ENCODE data around the gene SF1.

The SF1 gene

DNA sequence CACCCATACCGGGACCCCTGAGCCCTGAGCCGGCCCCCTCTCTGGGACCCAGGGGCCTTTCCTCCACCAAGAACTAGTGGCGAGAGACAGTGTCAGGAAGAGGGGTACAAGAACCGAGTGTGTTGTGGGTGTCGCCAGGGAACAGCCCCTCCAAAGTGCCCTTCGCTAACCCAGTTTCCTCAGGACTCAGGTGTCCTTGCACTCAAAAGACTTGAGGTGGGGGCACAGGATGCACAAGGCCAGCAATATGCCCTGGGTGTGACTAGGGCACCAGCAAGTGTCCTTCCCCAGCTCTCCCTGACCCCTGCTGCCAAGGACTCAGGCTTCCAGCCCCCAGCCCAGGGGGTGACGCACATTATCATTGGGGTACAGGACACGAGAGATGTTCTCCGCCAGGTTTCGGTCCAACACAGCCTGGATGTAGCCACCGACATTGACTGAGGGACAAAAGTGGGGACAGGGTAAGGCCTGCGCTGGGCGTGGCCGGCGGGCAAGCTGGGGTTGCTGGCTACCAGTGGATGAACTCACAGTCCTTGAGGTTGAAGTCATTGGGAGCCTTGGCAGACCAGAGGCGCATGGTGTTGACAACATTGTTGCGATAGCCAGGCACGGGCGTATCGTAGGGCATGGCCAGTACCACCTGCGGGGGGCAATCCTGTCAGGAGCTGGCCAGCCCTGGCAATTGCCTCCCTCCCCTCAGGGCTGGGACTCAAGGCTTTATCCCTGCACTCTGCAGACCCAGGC, 23.3 kb downstream of the SF1 start:
- peaks cover 9% of the 10 kb centered on the region in 2 experiments for H3K4me1 ChIP-seq (ENCODE audit: control insufficient read depth in 1 of 2, insufficient read depth in 2 of 2, low read length in 2 of 2)
- H3K79me2 ChIP-seq (ENCODE audit: control insufficient read depth, insufficient read depth, low read length, poor library complexity): no peaks in the 10 kb centered on the region
- no peak overlapping the region for H2AFZ ChIP-seq (ENCODE audit: insufficient read depth, low read length, poor library complexity)
- no peak overlapping the region for H3K9ac ChIP-seq (ENCODE audit: low read length)
- H3K36me3 ChIP-seq (ENCODE audit: control insufficient read depth in 1 of 2, insufficient read depth in 2 of 2, low read length in 2 of 2): no peaks in the 10 kb centered on the region
- no peak overlapping the region for H3K27ac ChIP-seq (ENCODE audit: low read depth, low read length)
- H2AK5ac ChIP-seq (ENCODE audit: low read length): no peak overlapping the region
- peak overlapping the region; percentile 26 for H3K4me3 ChIP-seq (ENCODE audit: low read depth, low read length)
- DNase-seq: no peak
- no peaks in the 10 kb centered on the region for H3K79me1 ChIP-seq (ENCODE audit: low read length)
- H3K4me2 ChIP-seq (ENCODE audit: low read length): no peak overlapping the region
- no peak overlapping the region for H4K8ac ChIP-seq (ENCODE audit: low read depth, low read length)
- no peaks in the 10 kb centered on the region for H3K27me3 ChIP-seq (ENCODE audit: insufficient read depth, low read length)
- WGBS (ENCODE audit: extremely low coverage, insufficient coverage, insufficient read length): no CpG with 5 or more reads among the region's 21 CpGs
- no peak overlapping the region for H3K23ac ChIP-seq (ENCODE audit: low read length)
- no peak overlapping the region for H4K12ac ChIP-seq (ENCODE audit: low read depth, low read length)
- H2BK12ac ChIP-seq (ENCODE audit: low read length): no peak overlapping the region
- H3K18ac ChIP-seq (ENCODE audit: low read length): no peak overlapping the region
- no peaks in the 10 kb centered on the region for H3K9me3 ChIP-seq (ENCODE audit: insufficient read depth, low read depth, low read length)
- no peak overlapping the region for H2BK120ac ChIP-seq (ENCODE audit: insufficient read depth, low read length, poor library complexity)
- no peak overlapping the region for H2BK5ac ChIP-seq (ENCODE audit: low read depth, low read length, poor library complexity)
- no peak overlapping the region for H3K4ac ChIP-seq (ENCODE audit: low read depth, low read length)
- H4K91ac ChIP-seq (ENCODE audit: low read depth, low read length): no peak overlapping the region
- no peak overlapping the region for H3K14ac ChIP-seq (ENCODE audit: low read length)

DNA sequence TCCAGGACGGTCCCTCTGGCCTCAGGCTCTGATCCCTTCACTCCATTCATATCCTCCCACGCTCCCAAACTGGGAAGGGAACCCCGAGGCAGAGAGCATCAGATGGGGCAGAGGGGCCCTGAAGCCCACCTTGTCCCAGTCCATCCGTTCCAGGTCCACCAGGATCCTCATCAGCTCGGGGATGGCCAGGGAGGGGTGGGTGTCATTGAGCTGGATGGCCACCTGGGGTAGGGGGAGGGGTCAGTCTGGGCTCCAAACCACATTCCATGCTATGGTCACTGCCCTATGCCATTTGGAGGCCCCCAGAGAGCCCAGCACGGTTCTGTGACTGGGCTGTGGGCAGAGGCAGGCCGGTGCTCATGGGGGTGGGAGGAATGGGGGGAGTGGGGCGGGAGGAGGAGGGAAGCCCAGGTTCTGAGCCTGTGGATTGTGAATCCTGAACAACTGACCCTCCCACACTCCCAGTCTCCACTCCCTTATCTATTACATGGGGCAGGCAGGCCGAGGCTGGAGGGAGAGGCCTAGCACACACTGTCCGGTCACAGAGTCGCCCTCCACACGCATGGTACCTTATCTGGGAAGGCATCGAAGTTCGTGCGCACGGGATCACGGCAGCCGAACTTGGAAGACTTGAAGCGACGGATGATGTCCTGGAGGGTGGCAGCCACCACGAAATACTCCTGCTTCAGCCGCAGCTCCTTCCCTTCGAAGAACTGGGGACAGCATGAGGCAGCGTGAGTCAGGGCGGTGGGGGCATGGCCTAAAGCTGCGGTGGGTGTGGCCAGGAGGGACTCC, 24.0 kb downstream of the SF1 start:
- Histone ChIP-seq H3K4me2 (ENCODE audit: low read length) (no peak overlapping the region), H3K79me2 (ENCODE audit: control insufficient read depth, insufficient read depth, low read length, poor library complexity) (no peaks in the 10 kb centered on the region), H3K27ac (ENCODE audit: low read depth, low read length) (no peak overlapping the region), H3K4ac (ENCODE audit: low read depth, low read length) (no peak overlapping the region), H3K36me3 (ENCODE audit: control insufficient read depth in 1 of 2, insufficient read depth in 2 of 2, low read length in 2 of 2) (no peaks in the 10 kb centered on the region), H4K91ac (ENCODE audit: low read depth, low read length) (no peak overlapping the region), H3K18ac (ENCODE audit: low read length) (no peak overlapping the region), H2BK12ac (ENCODE audit: low read length) (no peak overlapping the region), H2AK5ac (ENCODE audit: low read length) (no peak overlapping the region), H2BK5ac (ENCODE audit: low read depth, low read length, poor library complexity) (no peak overlapping the region), H3K9me3 (ENCODE audit: insufficient read depth, low read depth, low read length) (no peaks in the 10 kb centered on the region), H3K9ac (ENCODE audit: low read length) (no peak overlapping the region), H3K14ac (ENCODE audit: low read length) (no peak overlapping the region), H3K4me3 (ENCODE audit: low read depth, low read length) (no peak overlapping the region), H4K12ac (ENCODE audit: low read depth, low read length) (no peak overlapping the region), H2BK120ac (ENCODE audit: insufficient read depth, low read length, poor library complexity) (no peak overlapping the region), H3K4me1 (ENCODE audit: control insufficient read depth in 1 of 2, insufficient read depth in 2 of 2, low read length in 2 of 2) (peaks cover 2 to 3% of the 10 kb centered on the region in 2 experiments), H3K23ac (ENCODE audit: low read length) (no peak overlapping the region), H3K27me3 (ENCODE audit: insufficient read depth, low read length) (no peaks in the 10 kb centered on the region), H3K79me1 (ENCODE audit: low read length) (no peaks in the 10 kb centered on the region), H2AFZ (ENCODE audit: insufficient read depth, low read length, poor library complexity) (no peak overlapping the region), H4K8ac (ENCODE audit: low read depth, low read length) (no peak overlapping the region)
- DNase-seq: no peak
- no CpG with 5 or more reads among the region's 26 CpGs for WGBS (ENCODE audit: extremely low coverage, insufficient coverage, insufficient read length)

DNA sequence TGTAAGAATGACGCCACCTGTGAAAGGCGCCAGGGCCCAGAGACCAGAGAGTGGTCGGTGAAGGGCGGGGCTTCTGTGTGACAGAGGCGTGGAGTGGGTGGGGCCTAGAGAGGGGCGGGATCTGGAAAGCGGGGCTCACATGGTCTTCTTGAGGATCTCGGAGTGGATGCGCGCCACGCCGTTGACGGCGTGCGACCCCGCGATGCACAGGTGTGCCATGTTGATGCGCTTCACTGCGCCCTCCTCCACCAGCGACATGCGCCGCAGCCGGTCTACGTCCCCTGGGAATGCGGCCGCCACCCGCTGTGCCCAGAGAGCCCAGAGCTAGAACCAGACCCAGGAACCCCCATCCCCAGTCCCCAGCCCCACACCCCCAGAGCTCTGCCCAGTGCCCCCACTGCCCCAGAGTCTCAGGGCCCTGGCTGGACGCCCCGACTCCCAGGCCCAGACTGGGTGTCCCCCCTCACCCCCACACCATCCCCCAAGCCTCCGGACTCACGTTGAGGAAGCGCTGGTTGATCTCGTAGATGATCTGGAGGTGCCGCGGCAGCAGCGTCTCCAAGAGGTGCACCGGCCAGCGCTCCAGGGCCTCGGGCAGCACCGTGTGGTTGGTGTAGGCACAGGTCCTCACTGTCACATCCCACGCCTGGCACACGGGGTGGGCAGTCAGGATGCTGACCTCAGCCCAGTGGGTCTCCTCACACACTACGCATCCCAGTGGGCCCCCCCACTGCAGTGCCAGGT, 24.8 kb downstream of the SF1 start:
- no peaks in the 10 kb centered on the region for H3K79me2 ChIP-seq (ENCODE audit: control insufficient read depth, insufficient read depth, low read length, poor library complexity)
- no peak overlapping the region for H3K4ac ChIP-seq (ENCODE audit: low read depth, low read length)
- no peak overlapping the region for H4K12ac ChIP-seq (ENCODE audit: low read depth, low read length)
- no peaks in the 10 kb centered on the region for H3K27me3 ChIP-seq (ENCODE audit: insufficient read depth, low read length)
- H3K36me3 ChIP-seq (ENCODE audit: control insufficient read depth in 1 of 2, insufficient read depth in 2 of 2, low read length in 2 of 2): no peaks in the 10 kb centered on the region
- H2AFZ ChIP-seq (ENCODE audit: insufficient read depth, low read length, poor library complexity): no peak overlapping the region
- H3K4me1 ChIP-seq (ENCODE audit: control insufficient read depth in 1 of 2, insufficient read depth in 2 of 2, low read length in 2 of 2): no peaks in the 10 kb centered on the region
- no peak overlapping the region for H4K8ac ChIP-seq (ENCODE audit: low read depth, low read length)
- no peak overlapping the region for H3K4me3 ChIP-seq (ENCODE audit: low read depth, low read length)
- H3K4me2 ChIP-seq (ENCODE audit: low read length): no peak overlapping the region
- no peak overlapping the region for H3K9ac ChIP-seq (ENCODE audit: low read length)
- no peaks in the 10 kb centered on the region for H3K79me1 ChIP-seq (ENCODE audit: low read length)
- H2BK5ac ChIP-seq (ENCODE audit: low read depth, low read length, poor library complexity): no peak overlapping the region
- H2BK12ac ChIP-seq (ENCODE audit: low read length): no peak overlapping the region
- no peak for DNase-seq
- no peak overlapping the region for H2BK120ac ChIP-seq (ENCODE audit: insufficient read depth, low read length, poor library complexity)
- no CpG with 5 or more reads among the region's 43 CpGs for WGBS (ENCODE audit: extremely low coverage, insufficient coverage, insufficient read length)
- no peak overlapping the region for H2AK5ac ChIP-seq (ENCODE audit: low read length)
- no peaks in the 10 kb centered on the region for H3K9me3 ChIP-seq (ENCODE audit: insufficient read depth, low read depth, low read length)
- no peak overlapping the region for H3K14ac ChIP-seq (ENCODE audit: low read length)
- H3K27ac ChIP-seq (ENCODE audit: low read depth, low read length): no peak overlapping the region
- H4K91ac ChIP-seq (ENCODE audit: low read depth, low read length): no peak overlapping the region
- no peak overlapping the region for H3K18ac ChIP-seq (ENCODE audit: low read length)
- H3K23ac ChIP-seq (ENCODE audit: low read length): no peak overlapping the region

DNA sequence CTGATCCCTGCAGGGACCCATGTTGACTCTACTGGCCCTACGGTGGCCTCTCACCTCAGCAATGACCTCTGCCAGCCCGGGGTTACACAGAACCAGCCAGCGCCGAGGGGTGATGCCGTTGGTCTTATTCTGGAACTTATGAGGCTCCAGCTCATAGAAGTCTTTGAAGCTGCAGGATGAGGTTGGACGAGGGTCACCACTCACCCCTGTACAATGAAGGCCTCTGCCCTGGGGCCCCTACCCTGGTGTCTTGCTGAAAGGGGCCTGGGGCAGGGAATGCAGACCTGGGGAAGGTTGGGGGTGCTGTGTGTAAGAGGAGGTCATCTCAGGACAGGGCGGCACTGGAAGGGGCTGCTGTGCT, 25.3 kb downstream of the SF1 start:
- Histone ChIP-seq H4K12ac (ENCODE audit: low read depth, low read length) (no peak overlapping the region), H3K79me1 (ENCODE audit: low read length) (no peaks in the 10 kb centered on the region), H3K36me3 (ENCODE audit: control insufficient read depth in 1 of 2, insufficient read depth in 2 of 2, low read length in 2 of 2) (no peaks in the 10 kb centered on the region), H3K4ac (ENCODE audit: low read depth, low read length) (no peak overlapping the region), H3K23ac (ENCODE audit: low read length) (no peak overlapping the region), H4K8ac (ENCODE audit: low read depth, low read length) (no peak overlapping the region), H3K4me3 (ENCODE audit: low read depth, low read length) (no peak overlapping the region), H3K14ac (ENCODE audit: low read length) (no peak overlapping the region), H2AK5ac (ENCODE audit: low read length) (no peak overlapping the region), H3K4me1 (ENCODE audit: control insufficient read depth in 1 of 2, insufficient read depth in 2 of 2, low read length in 2 of 2) (no peaks in the 10 kb centered on the region), H2AFZ (ENCODE audit: insufficient read depth, low read length, poor library complexity) (no peak overlapping the region), H2BK12ac (ENCODE audit: low read length) (no peak overlapping the region), H3K27ac (ENCODE audit: low read depth, low read length) (no peak overlapping the region), H4K91ac (ENCODE audit: low read depth, low read length) (no peak overlapping the region), H2BK5ac (ENCODE audit: low read depth, low read length, poor library complexity) (no peak overlapping the region), H3K18ac (ENCODE audit: low read length) (no peak overlapping the region), H3K4me2 (ENCODE audit: low read length) (no peak overlapping the region), H3K79me2 (ENCODE audit: control insufficient read depth, insufficient read depth, low read length, poor library complexity) (no peaks in the 10 kb centered on the region), H3K9me3 (ENCODE audit: insufficient read depth, low read depth, low read length) (no peaks in the 10 kb centered on the region), H2BK120ac (ENCODE audit: insufficient read depth, low read length, poor library complexity) (no peak overlapping the region), H3K27me3 (ENCODE audit: insufficient read depth, low read length) (no peaks in the 10 kb centered on the region), H3K9ac (ENCODE audit: low read length) (no peak overlapping the region)
- no CpG with 5 or more reads among the region's 7 CpGs for WGBS (ENCODE audit: extremely low coverage, insufficient coverage, insufficient read length)
- no peak for DNase-seq

Measured in trophoblast cell (in vitro differentiated cells and primary cell).